Measurements from ENCODE around the gene ETV7.

The ETV7 gene

DNA sequence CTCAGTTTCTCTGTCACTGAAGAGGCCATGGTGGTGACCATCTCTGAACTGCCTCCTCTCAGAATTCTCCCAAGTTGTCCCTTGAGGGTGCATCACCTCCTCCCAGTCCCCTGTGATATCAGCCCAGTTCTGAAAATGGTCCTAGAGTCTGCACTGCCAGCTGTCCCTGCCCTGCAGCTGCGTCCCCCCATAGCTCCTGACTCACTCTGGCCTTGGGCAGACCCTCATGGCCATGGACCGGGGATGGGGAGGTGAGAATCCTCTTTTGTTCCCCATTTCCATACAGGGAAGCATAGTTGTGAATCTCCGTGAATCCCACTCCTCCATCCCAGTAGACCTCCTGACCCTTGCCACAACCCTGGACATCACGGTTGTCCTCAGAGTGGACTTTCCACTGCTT is 4.5 kb downstream of the ETV7 start:
- Histone ChIP-seq H3K27me3 (ENCODE audit: insufficient read depth, low read length) (peaks cover 34% of the 10 kb centered on the region), H3K9ac (ENCODE audit: low read depth, low read length) (no peak overlapping the region), H3K27ac (ENCODE audit: low read length) (no peak overlapping the region), H3K36me3 (ENCODE audit: insufficient read depth, low read depth, low read length) (no peaks in the 10 kb centered on the region), H3K4me1 (ENCODE audit: insufficient read depth, low read length) (no peaks in the 10 kb centered on the region; the same call in 1 of the 2 replicates), H3K4me3 (ENCODE audit: low read length) (no peak overlapping the region), H3K9me3 (ENCODE audit: insufficient read depth, low read depth, low read length) (no peaks in the 10 kb centered on the region)

DNA sequence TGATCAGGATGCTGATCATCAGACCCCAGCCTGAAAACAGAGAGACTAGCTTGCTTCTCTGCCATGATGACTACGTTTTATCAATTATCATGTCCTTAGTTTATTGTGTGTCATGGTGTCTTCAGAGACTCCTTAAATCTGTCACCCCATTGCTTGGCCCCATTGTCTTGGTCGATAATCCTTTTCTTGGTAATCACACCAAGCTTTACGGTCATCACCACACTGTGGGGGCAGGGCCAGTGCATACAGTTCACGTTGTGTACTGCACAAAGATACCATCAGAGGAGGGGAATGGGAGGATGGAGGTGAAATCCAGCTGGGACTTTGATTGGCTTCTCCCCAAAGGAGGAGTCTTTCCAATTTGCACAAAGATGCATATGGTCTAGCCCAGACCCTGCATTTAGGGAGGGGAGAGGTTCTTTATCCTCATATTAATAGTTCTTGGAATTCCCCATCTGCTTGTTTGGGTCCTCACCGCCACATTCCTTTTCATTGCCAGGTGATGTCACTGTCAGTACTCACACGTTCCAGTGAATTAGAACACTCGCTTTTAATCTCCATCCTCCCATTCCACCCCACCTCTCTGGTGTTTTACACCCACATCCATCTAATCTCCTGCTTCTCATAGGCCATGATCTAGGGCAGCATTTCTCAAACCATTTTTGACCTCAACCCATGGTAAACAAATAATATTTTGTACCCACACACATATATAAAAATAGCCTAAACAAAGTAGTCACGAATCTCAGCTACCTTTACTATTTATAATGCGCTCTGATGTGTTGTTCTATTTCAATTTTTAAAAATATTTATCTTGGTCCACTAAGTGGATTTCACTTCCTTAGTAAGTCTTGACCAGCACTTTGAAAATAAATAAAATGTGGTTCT is 5.7 kb downstream of the ETV7 start:
- H3K4me1 ChIP-seq (ENCODE audit: insufficient read depth, low read length), result peaks cover 8% of the 10 kb centered on the region; the same call in 1 of the 2 replicates
- H3K9me3 ChIP-seq (ENCODE audit: insufficient read depth, low read depth, low read length), result no peaks in the 10 kb centered on the region
- H3K4me3 ChIP-seq (ENCODE audit: low read length), result no peak overlapping the region
- no peaks in the 10 kb centered on the region for H3K36me3 ChIP-seq (ENCODE audit: insufficient read depth, low read depth, low read length)
- H3K27ac ChIP-seq (ENCODE audit: low read length), result no peak overlapping the region
- H3K27me3 ChIP-seq (ENCODE audit: insufficient read depth, low read length), result peaks cover 22% of the 10 kb centered on the region
- H3K9ac ChIP-seq (ENCODE audit: low read depth, low read length), result no peak overlapping the region

DNA sequence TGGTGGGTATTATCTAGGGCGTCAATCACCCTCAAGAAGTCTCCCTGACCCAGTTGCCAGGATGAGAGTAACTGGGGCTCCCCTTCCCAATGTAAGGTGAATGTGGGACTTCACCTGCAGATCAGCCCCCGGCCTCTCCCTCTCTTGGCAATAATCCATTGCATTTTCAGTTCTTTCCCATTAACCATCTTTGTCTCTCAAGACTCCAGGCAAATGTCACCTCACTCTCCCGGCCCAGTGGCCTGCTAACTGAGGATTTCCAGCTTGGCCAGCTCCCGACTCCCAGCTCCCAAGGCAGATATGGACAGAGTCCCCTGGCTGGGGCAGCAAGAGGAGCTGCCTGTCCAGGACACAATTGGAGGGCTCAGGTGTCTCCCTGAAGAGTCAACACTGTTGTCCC is 7.3 kb downstream of the ETV7 start:
- Histone ChIP-seq H3K27me3 (ENCODE audit: insufficient read depth, low read length) (peaks cover 6% of the 10 kb centered on the region), H3K4me3 (ENCODE audit: low read length) (no peak overlapping the region), H3K4me1 (ENCODE audit: insufficient read depth, low read length) (peaks cover 9% of the 10 kb centered on the region; the same call in 1 of the 2 replicates), H3K36me3 (ENCODE audit: insufficient read depth, low read depth, low read length) (no peaks in the 10 kb centered on the region), H3K9ac (ENCODE audit: low read depth, low read length) (no peak overlapping the region), H3K27ac (ENCODE audit: low read length) (no peak overlapping the region), H3K9me3 (ENCODE audit: insufficient read depth, low read depth, low read length) (no peaks in the 10 kb centered on the region)

DNA sequence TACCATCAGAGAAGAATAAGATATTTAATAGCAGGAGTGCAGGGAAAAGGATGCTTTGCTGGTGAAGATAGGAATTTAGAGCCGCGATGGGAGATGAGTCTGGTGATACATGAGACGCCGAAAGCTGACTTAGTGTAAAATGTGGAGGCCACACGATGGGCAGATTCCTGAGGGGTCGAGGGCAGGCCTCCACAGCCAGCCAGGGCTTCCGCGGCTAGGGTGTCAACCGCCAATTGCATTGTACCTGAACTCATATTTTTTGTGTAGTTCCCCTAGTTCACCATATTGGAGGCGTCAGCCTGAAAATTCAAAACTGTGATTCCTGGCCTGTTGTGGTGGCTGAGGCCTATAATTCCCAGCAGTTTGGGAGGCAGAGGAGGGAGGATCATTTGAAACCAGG is 8.5 kb downstream of the ETV7 start:
- no peaks in the 10 kb centered on the region for H3K9me3 ChIP-seq (ENCODE audit: insufficient read depth, low read depth, low read length)
- H3K4me3 ChIP-seq (ENCODE audit: low read length), result no peak overlapping the region
- no peaks in the 10 kb centered on the region for H3K36me3 ChIP-seq (ENCODE audit: insufficient read depth, low read depth, low read length)
- H3K9ac ChIP-seq (ENCODE audit: low read depth, low read length), result no peak overlapping the region
- H3K27ac ChIP-seq (ENCODE audit: low read length), result no peak overlapping the region
- peaks cover 9% of the 10 kb centered on the region; the same call in 1 of the 2 replicates for H3K4me1 ChIP-seq (ENCODE audit: insufficient read depth, low read length)
- peaks cover 1% of the 10 kb centered on the region; the same call in 1 of the 2 replicates for H3K27me3 ChIP-seq (ENCODE audit: insufficient read depth, low read length)

DNA sequence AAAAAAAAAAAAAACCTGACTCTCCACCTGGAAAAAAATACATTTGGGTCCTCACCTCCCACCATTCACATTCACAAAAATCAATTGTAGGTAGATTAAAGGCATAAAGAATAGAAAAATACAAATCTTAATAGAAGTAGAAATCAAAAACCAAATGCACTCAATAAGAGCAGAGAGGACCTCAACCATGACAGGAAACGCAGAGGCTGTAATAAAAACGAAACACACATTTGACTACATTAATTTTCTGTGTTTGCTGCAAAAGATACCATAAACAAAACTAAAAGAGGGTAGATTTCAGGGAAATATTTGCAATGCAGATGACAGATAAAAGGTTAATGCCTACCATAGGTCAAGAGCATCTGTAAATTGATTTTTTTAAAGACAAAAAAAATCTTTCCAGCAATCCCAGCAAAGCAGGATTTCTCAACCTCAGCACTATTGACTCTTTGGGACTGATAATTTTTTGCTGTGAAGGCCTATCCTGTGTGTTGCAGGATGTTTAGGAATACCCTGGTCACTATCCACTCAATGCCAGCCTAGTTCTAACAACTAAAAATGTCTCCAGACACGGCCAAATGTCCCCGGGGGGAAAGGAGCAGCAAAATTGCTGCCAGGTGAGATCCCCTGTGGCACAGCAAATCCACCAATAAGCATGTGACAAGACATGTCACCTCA is 9.1 kb downstream of the ETV7 start:
- Histone ChIP-seq H3K9me3 (ENCODE audit: insufficient read depth, low read depth, low read length) (no peaks in the 10 kb centered on the region), H3K9ac (ENCODE audit: low read depth, low read length) (no peak overlapping the region), H3K27me3 (ENCODE audit: insufficient read depth, low read length) (no peaks in the 10 kb centered on the region), H3K27ac (ENCODE audit: low read length) (no peak overlapping the region), H3K36me3 (ENCODE audit: insufficient read depth, low read depth, low read length) (no peaks in the 10 kb centered on the region), H3K4me1 (ENCODE audit: insufficient read depth, low read length) (peaks cover 9% of the 10 kb centered on the region; the same call in 1 of the 2 replicates), H3K4me3 (ENCODE audit: low read length) (no peak overlapping the region)

DNA sequence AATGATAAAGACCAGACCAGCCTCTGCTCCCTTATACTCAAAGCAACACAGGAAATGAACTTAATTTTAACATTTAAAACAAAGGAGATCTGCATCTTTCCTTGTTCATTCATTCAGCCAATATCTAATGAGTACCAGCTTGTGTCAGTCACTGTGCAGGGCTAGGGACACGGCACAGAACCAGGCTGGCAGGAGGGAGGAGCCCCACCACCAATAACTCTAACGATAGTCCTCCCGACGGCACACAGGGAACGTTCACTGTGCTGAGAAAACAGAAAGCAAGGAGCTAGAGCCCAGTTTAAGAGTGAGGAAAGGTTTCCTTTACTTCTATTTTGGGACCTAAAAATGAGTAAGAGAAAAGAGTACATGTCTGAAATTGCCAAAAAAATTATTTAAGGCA is 9.9 kb downstream of the ETV7 start:
- Histone ChIP-seq H3K9ac (ENCODE audit: low read depth, low read length) (no peak overlapping the region), H3K27ac (ENCODE audit: low read length) (no peak overlapping the region), H3K27me3 (ENCODE audit: insufficient read depth, low read length) (no peaks in the 10 kb centered on the region), H3K9me3 (ENCODE audit: insufficient read depth, low read depth, low read length) (no peaks in the 10 kb centered on the region), H3K36me3 (ENCODE audit: insufficient read depth, low read depth, low read length) (no peaks in the 10 kb centered on the region), H3K4me3 (ENCODE audit: low read length) (no peak overlapping the region), H3K4me1 (ENCODE audit: insufficient read depth, low read length) (peaks cover 9% of the 10 kb centered on the region; the same call in 1 of the 2 replicates)

DNA sequence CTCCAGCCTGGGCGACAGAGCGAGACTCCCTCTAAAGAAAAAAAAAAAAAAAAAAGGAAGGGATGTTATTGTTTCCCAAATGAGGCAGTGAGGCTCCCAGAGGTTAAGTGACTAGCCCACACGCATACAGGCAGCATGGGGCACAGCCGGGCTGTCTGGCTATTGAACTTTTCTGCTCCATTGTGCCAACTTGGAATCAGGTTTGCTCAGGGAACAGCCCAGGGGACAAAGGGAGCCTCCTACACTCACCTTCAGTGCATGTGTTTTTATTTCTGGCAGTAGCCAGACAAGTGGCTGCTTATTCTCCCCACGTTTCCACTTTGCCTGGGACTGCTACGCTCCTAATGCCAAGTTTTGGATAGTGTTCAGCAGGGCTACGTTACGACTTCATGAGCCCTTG is 10.7 kb downstream of the ETV7 start:
- H3K36me3 ChIP-seq (ENCODE audit: insufficient read depth, low read depth, low read length), result no peaks in the 10 kb centered on the region
- no peak overlapping the region for H3K9ac ChIP-seq (ENCODE audit: low read depth, low read length)
- peaks cover 9% of the 10 kb centered on the region; the same call in 1 of the 2 replicates for H3K4me1 ChIP-seq (ENCODE audit: insufficient read depth, low read length)
- no peak overlapping the region for H3K4me3 ChIP-seq (ENCODE audit: low read length)
- H3K27me3 ChIP-seq (ENCODE audit: insufficient read depth, low read length), result no peaks in the 10 kb centered on the region
- no peaks in the 10 kb centered on the region for H3K9me3 ChIP-seq (ENCODE audit: insufficient read depth, low read depth, low read length)
- H3K27ac ChIP-seq (ENCODE audit: low read length), result no peak overlapping the region

DNA sequence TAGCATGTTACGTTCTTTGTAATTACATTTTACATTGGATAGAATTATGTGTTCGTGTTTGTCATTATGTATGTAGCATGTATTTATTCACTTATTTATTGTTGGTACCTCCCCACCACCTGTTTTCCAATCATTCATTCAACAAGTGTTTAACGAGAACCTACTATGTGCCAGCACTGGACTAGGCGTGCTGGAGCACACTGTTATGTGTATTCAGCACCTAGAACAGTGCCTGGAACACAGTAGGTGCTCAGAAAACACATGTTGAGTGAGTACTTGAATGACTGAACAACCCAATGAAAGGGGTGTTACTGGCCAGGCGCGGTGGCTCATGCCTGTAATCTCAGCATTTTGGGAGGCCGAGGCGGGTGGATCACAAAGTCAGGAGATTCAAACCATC is 11.3 kb downstream of the ETV7 start:
- no peaks in the 10 kb centered on the region for H3K36me3 ChIP-seq (ENCODE audit: insufficient read depth, low read depth, low read length)
- H3K9ac ChIP-seq (ENCODE audit: low read depth, low read length), result no peak overlapping the region
- H3K4me1 ChIP-seq (ENCODE audit: insufficient read depth, low read length), result peaks cover 9% of the 10 kb centered on the region; the same call in 1 of the 2 replicates
- no peaks in the 10 kb centered on the region for H3K9me3 ChIP-seq (ENCODE audit: insufficient read depth, low read depth, low read length)
- H3K27me3 ChIP-seq (ENCODE audit: insufficient read depth, low read length), result no peaks in the 10 kb centered on the region
- H3K27ac ChIP-seq (ENCODE audit: low read length), result no peak overlapping the region
- H3K4me3 ChIP-seq (ENCODE audit: low read length), result no peak overlapping the region

DNA sequence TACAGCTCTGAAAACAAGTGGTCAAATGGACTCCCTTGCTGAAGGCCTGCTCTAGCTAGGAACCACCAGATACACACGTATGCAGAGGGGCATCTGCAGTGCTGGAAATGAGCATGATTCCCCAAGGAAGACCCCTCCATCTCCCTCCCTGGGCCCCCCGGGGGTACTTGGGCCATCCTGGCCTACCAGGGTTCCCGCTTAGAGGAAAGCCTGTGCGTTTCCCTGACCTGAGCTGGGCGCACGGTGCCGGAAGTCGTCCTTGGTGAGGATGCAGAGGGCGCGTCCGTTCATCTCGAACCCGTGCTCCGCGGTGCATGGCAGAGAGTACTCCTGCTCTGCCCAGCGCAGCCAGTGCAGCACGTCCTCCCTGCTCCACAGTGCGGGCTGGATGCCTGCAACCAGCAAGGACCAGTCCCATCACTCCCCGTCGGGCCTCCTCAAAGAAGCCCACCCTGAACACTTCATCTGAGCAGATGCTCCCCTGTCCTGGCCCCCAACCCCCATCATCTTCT is 11.8 kb downstream of the ETV7 start:
- no peaks in the 10 kb centered on the region for H3K9me3 ChIP-seq (ENCODE audit: insufficient read depth, low read depth, low read length)
- H3K4me3 ChIP-seq (ENCODE audit: low read length), result no peak overlapping the region
- H3K4me1 ChIP-seq (ENCODE audit: insufficient read depth, low read length), result peaks cover 9% of the 10 kb centered on the region; the same call in 1 of the 2 replicates
- no peak overlapping the region for H3K9ac ChIP-seq (ENCODE audit: low read depth, low read length)
- H3K27ac ChIP-seq (ENCODE audit: low read length), result no peak overlapping the region
- H3K36me3 ChIP-seq (ENCODE audit: insufficient read depth, low read depth, low read length), result no peaks in the 10 kb centered on the region
- no peaks in the 10 kb centered on the region for H3K27me3 ChIP-seq (ENCODE audit: insufficient read depth, low read length)

DNA sequence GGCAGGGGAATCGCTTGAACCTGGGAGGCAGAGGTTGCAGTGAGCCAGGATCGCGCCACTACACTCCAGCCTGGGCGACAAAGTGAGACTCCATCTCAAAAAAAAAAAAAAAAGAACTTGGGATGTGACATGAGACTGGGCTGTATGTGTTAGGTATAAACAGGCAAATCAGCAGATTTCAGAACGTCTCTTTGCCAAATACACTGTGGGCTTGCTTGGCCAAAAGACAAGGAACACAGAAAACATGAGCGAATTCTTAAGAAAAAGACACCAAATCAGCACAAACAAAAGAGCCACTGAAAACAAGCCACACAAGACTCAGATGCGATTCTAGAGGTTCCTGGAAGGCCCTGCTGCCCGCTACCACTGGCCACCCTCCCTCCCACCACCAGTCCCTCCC is 12.5 kb downstream of the ETV7 start:
- no peaks in the 10 kb centered on the region for H3K36me3 ChIP-seq (ENCODE audit: insufficient read depth, low read depth, low read length)
- peaks cover 9% of the 10 kb centered on the region; the same call in 1 of the 2 replicates for H3K4me1 ChIP-seq (ENCODE audit: insufficient read depth, low read length)
- H3K9me3 ChIP-seq (ENCODE audit: insufficient read depth, low read depth, low read length), result no peaks in the 10 kb centered on the region

DNA sequence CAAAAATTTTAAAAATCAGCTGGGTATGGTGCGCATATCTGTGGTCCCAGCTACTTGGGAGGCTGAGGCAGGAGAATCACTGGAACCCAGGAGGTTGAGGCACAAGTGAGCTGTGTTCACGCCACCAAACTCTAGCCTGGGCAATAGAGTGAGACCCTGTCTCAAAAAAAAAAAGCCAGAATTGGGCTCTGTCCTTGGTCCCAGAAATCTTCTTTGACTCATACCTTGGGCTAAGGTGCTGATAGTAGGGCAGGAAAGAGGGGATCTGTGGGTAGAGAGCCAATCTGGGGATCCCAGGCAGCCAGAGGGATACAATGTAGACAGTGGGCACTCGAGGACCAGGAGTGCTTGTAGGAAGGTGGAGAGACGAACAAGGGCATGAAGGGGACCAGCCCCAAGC is 13.3 kb downstream of the ETV7 start:
- H3K4me3 ChIP-seq (ENCODE audit: low read length), result no peak overlapping the region
- H3K9me3 ChIP-seq (ENCODE audit: insufficient read depth, low read depth, low read length), result no peaks in the 10 kb centered on the region
- no peak overlapping the region for H3K27ac ChIP-seq (ENCODE audit: low read length)
- H3K9ac ChIP-seq (ENCODE audit: low read depth, low read length), result no peak overlapping the region
- H3K36me3 ChIP-seq (ENCODE audit: insufficient read depth, low read depth, low read length), result no peaks in the 10 kb centered on the region
- H3K4me1 ChIP-seq (ENCODE audit: insufficient read depth, low read length), result peaks cover 9% of the 10 kb centered on the region; the same call in 1 of the 2 replicates
- no peaks in the 10 kb centered on the region for H3K27me3 ChIP-seq (ENCODE audit: insufficient read depth, low read length)

More for the DNA sequence above, 12.5 kb downstream of the ETV7 start:
- no peak overlapping the region for H3K9ac ChIP-seq (ENCODE audit: low read depth, low read length)
- H3K4me3 ChIP-seq (ENCODE audit: low read length), result no peak overlapping the region
- no peak overlapping the region for H3K27ac ChIP-seq (ENCODE audit: low read length)
- no peaks in the 10 kb centered on the region for H3K27me3 ChIP-seq (ENCODE audit: insufficient read depth, low read length)
